T-cell (primary cell): ENCODE measurements around the gene SAPCD2. TPM values are rescaled to one million over a fixed set of nuclear protein-coding genes. Genes with fewer than 3 reads are reported as not detected.
A peak's percentile ranks its signal among the peaks of the same experiment; 100 is the strongest.

Experiments used
- ATAC-seq, 4 experiments: fragments of 200-7000 bp in 3 of 4; fragments of 150-1000 bp in 1 of 4; cut with Tn5 transposase; replicated peaks in 1 of 4; 1 replicate in 3 of 4; 2 replicates in 1 of 4; pipeline ENCODE4 v1.10.0; 2021; ENCODE audit warnings: moderate library complexity in 3 of 4, mild to moderate bottlenecking in 2 of 4, moderate number of reproducible peaks in 1 of 4
- CTCF ChIA-PET, 2 donors: fragments of 300-600 bp; sonication (Branson Sonifier 250); formaldehyde crosslinking; loops; one replicate each; lab custom pipeline; 2022; ENCODE audit warnings: antibody characterized with exemption in 2 of 2; lab: Charles Lee
- POLR2A ChIA-PET, 2 donors: fragments of 300-600 bp; sonication (Branson Sonifier 250); formaldehyde crosslinking; loops; one replicate each; lab custom pipeline; 2022; ENCODE audit warnings: antibody characterized with exemption in 2 of 2; lab: Charles Lee
- DNase-seq, 35 experiments: peaks; one replicate each; pipeline versions ENCODE4 v3.0.0 to v3.0.0-alpha.2; 2013 to 2023
- H3K27ac ChIP-seq: one replicate; pipeline ENCODE4 v1.5.1; 2013; ENCODE audit warnings: low read length
- H3K27me3 ChIP-seq, 2 experiments: replicated peaks in 1 of 2; 1 replicate in 1 of 2; 2 replicates in 1 of 2; pipeline versions ENCODE4 v1.6.1 to v1.7.0; 2013; ENCODE audit warnings: low read length in 1 of 2, mixed read lengths in 1 of 2; ENCODE audit not compliant: control insufficient read depth in 2 of 2, insufficient read depth in 2 of 2; ENCODE audit errors: extremely low read depth in 1 of 2
- H3K36me3 ChIP-seq, 2 donors: 1 replicate in 1 of 2; 2 replicates in 1 of 2; pipeline versions ENCODE4 v1.6.1 to v1.7.0; 2013; ENCODE audit warnings: low read length in 1 of 2; ENCODE audit not compliant: control insufficient read depth in 2 of 2, insufficient read depth in 1 of 2; ENCODE audit errors: extremely low read depth in 1 of 2
- H3K4me1 ChIP-seq, 2 experiments: 1 replicate in 1 of 2; 2 replicates in 1 of 2; pipeline versions ENCODE4 v1.6.1 to v1.7.0; 2013; ENCODE audit warnings: low read length in 2 of 2, mixed read lengths in 1 of 2; ENCODE audit not compliant: insufficient read depth in 2 of 2, control insufficient read depth in 1 of 2; ENCODE audit errors: extremely low read depth in 1 of 2
- H3K4me3 ChIP-seq, 2 donors: 1 replicate in 1 of 2; 2 replicates in 1 of 2; pipeline versions ENCODE4 v1.5.1 to v1.7.0; 2013; ENCODE audit warnings: mild to moderate bottlenecking in 2 of 2, low read length in 1 of 2, moderate library complexity in 1 of 2; ENCODE audit not compliant: control insufficient read depth in 1 of 2; ENCODE audit errors: extremely low read depth in 1 of 2
- H3K9me3 ChIP-seq: 2 replicates; pipeline ENCODE4 v1.7.0; 2013
- H3K27ac Mint-ChIP-seq, 2 donors: one replicate each; pipeline ENCODE4 v1.8.0; 2020 to 2021; ENCODE audit warnings: mild to moderate bottlenecking in 2 of 2, mixed read lengths in 2 of 2
- H3K27me3 Mint-ChIP-seq, 2 donors: one replicate each; pipeline ENCODE4 v1.8.0; 2021 to 2022; ENCODE audit warnings: mixed read lengths in 2 of 2
- H3K36me3 Mint-ChIP-seq: one replicate; pipeline ENCODE4 v1.8.0; 2021; ENCODE audit warnings: mixed read lengths
- H3K4me1 Mint-ChIP-seq, 3 donors: one replicate each; pipeline ENCODE4 v1.8.0; 2020 to 2022; ENCODE audit warnings: mixed read lengths in 3 of 3, mild to moderate bottlenecking in 1 of 3
- H3K4me3 Mint-ChIP-seq, 3 donors: one replicate each; pipeline ENCODE4 v1.8.0; 2020 to 2022; ENCODE audit warnings: mild to moderate bottlenecking in 3 of 3, mixed read lengths in 3 of 3, moderate library complexity in 3 of 3
- H3K9me3 Mint-ChIP-seq, 3 donors: one replicate each; pipeline ENCODE4 v1.8.0; 2020 to 2022; ENCODE audit warnings: mixed read lengths in 3 of 3
- WGBS: methylation state at CpG from one replicate; pipeline ENCODE4 v1.1.5; 2013; ENCODE audit warnings: missing lambda C conversion rate; ENCODE audit not compliant: insufficient coverage; 5-methylcytosine and 5-hydroxymethylcytosine counted together
- total RNA-seq, 35 experiments: library from RNA in 6 of 35; stranded (reverse) in 6 of 35; fragments of 120-200 nt in 1 of 35; gene quantifications; one replicate each; pipeline versions ENCODE4 v1.2.1 to v1.2.4 and lab custom pipeline; 2013 to 2026

Gene SAPCD2
- total RNA-seq, 5 donors from 2014 or later (not counting 1 experiment from before 2014, with no cell fraction given) = 0.33 to 1.0 (median 0.83) TPM

DNA sequence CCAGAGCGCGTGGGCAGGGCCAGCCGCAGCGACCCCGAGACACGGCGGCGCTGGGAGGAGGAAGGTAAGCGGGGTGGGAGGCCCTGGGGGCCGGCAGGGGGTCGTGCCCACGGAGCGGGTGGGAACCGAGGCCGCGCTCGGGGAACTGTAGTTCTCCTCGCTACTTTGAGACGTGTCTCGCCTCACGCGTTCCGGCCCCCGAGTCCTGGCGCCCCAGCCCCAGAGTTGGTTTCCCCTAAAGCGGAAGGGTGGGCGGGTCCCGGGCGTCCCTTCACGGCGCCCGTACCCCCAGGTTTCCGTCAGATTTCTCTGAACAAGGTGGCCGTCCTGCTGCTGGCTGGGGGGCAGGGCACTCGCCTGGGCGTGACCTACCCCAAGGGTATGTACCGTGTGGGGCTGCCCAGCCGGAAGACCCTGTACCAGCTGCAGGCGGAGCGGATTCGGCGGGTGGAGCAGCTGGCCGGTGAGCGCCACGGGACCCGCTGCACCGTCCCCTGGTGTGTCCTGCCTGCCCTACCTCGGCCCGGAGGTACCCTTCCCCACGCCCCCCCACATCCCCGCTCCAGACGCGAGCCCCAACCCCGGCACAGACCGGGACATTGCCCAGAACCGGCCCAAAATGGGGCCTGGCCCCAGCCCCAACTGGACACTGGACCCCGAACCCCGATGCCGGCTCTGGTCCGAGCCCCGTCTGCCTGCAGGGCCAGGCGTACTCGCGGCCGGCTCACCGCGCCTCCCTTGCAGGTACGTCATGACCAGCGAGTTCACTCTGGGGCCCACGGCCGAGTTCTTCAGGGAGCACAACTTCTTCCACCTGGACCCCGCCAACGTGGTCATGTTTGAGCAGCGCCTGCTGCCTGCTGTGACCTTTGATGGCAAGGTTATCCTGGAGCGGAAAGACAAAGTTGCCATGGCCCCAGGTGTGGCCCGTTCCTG lies 7.7 kb upstream of the SAPCD2 start:
- Mint-ChIP-seq H3K27ac (no peak overlapping the region), H3K36me3 (peaks cover 8% of the 10 kb centered on the region), H3K4me1 (peaks cover 4 to 9% (median 5%) of the 10 kb centered on the region in 3 donors), H3K27me3 (no peaks in the 10 kb centered on the region), H3K9me3 (no peaks in the 10 kb centered on the region), H3K4me3 (peak overlapping the region; percentile 67 to 72 (median 70))
- peak overlapping the region; percentile 34 for H3K27ac ChIP-seq
- peak overlapping the region; percentile 52 to 63 for H3K4me3 ChIP-seq
- peaks cover 0 to 23% of the 10 kb centered on the region in 2 experiments for H3K4me1 ChIP-seq
- WGBS = 26% methylated on average over 74 of the region's 76 CpGs
- peak; percentile 57 to 64 (median 60) for ATAC-seq
- peaks cover 0 to 6% of the 10 kb centered on the region in 2 experiments for H3K27me3 ChIP-seq
- H3K9me3 ChIP-seq = no peaks in the 10 kb centered on the region
- ChIA-PET POLR2A (no interaction called here), CTCF (no interaction called here)
- DNase-seq = peak in 17 of 35 experiments; percentile 13 to 52 (median 31)
- H3K36me3 ChIP-seq = peaks cover 0 to 14% of the 10 kb centered on the region in 2 donors

GRCh38 chr9:137077010-137077747 lies 6.8 kb upstream of the SAPCD2 start, which contains the start of gene UAP1L1:
TSS of gene UAP1L1 (plus strand) at chr9:137077517. CDS start at chr9:137077533, 16 bp downstream.
- no peaks in the 10 kb centered on the region for H3K27me3 Mint-ChIP-seq
- peak within 1 kb of the TSS; percentile 67 to 72 (median 70) for H3K4me3 Mint-ChIP-seq
- DNase-seq = peak in 18 of 35 experiments; percentile 8 to 73 (median 32)
- ATAC-seq = peak; percentile 73 to 80 (median 78)
- no peak within 1 kb of the TSS for H3K27ac Mint-ChIP-seq
- peaks cover 8% of the 10 kb centered on the region for H3K36me3 Mint-ChIP-seq
- 2% methylated on average over 68 of the region's 87 CpGs for WGBS
- peaks cover 0 to 14% of the 10 kb centered on the region in 2 donors for H3K36me3 ChIP-seq
- peaks cover 0 to 6% of the 10 kb centered on the region in 2 experiments for H3K27me3 ChIP-seq
- peaks cover 4 to 9% (median 5%) of the 10 kb centered on the region in 3 donors for H3K4me1 Mint-ChIP-seq
- no peaks in the 10 kb centered on the region for H3K9me3 Mint-ChIP-seq
- H3K4me1 ChIP-seq = peaks cover 0 to 23% of the 10 kb centered on the region in 2 experiments
- H3K9me3 ChIP-seq = no peaks in the 10 kb centered on the region
- peak within 1 kb of the TSS; percentile 34 for H3K27ac ChIP-seq
- peak within 1 kb of the TSS; percentile 52 to 63 for H3K4me3 ChIP-seq
- ChIA-PET CTCF (no interaction called here), POLR2A (interaction anchor here in 1 of 2 donors (0.6 to 1.0 kb wide), 2 partner anchors 10 to 196 kb away, joined by 4 read pairs; partner anchors contain the start of gene MAN1B1)

GRCh38 chr9:137076636-137077009 lies 6.3 kb upstream of the SAPCD2 start:
- 70% methylated on average over 11 of the region's 15 CpGs for WGBS
- no peak for ATAC-seq
- CTCF ChIA-PET = no interaction called here
- no peak for DNase-seq
- H3K36me3 ChIP-seq = peaks cover 0 to 13% of the 10 kb centered on the region in 2 donors
- POLR2A ChIA-PET = interaction anchor here in 1 of 2 donors (1.0 kb wide), 1 partner anchor 10 kb away, joined by 4 read pairs; the partner anchor contains the start of gene MAN1B1
- H3K9me3 Mint-ChIP-seq = no peaks in the 10 kb centered on the region
- H3K27me3 Mint-ChIP-seq = no peaks in the 10 kb centered on the region
- H3K4me1 Mint-ChIP-seq = peaks cover 4 to 9% (median 5%) of the 10 kb centered on the region in 3 donors
- peak overlapping the region; percentile 63 to 72 (median 64) for H3K4me3 Mint-ChIP-seq
- H3K27ac Mint-ChIP-seq = no peak overlapping the region
- H3K36me3 Mint-ChIP-seq = peaks cover 4% of the 10 kb centered on the region
- H3K27ac ChIP-seq = no peak overlapping the region
- peaks cover 0 to 23% of the 10 kb centered on the region in 2 experiments for H3K4me1 ChIP-seq
- no peak overlapping the region for H3K4me3 ChIP-seq
- H3K9me3 ChIP-seq = no peaks in the 10 kb centered on the region
- peaks cover 0 to 6% of the 10 kb centered on the region in 2 experiments for H3K27me3 ChIP-seq

DNA sequence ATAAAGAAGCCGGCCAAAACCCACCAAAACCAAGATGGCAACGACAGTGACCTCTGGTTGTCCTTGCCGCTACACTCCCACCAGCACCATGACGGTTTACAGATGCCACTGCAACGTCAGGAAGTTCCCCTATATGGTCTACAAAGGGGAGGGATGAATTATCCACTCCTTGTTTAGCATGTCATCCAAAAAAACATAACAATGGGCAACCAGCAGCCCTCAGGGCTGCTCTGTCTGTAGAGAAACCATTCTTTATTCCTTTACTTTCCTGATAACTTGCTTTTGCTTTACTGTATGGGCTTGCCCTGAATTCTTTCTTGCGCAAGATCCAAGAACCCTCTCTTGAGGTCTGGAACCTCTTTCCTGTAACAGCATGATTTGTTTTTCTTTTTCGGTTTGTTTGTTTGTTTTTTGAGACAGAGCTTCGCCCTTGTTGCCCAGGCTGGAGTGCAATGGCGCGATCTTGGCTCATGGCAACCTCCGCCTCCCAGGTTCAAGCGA lies 5.0 kb upstream of the SAPCD2 start:
- Histone ChIP-seq H3K9me3 (no peaks in the 10 kb centered on the region), H3K4me3 (no peak overlapping the region), H3K27ac (no peak overlapping the region), H3K27me3 (peaks cover 0 to 6% of the 10 kb centered on the region in 2 experiments), H3K36me3 (peaks cover 0 to 5% of the 10 kb centered on the region in 2 donors), H3K4me1 (peaks cover 2 to 32% of the 10 kb centered on the region in 2 experiments)
- H3K4me1 Mint-ChIP-seq = peaks cover 11 to 18% (median 15%) of the 10 kb centered on the region in 3 donors
- DNase-seq = no peak
- WGBS = 100% methylated on average over 2 of the region's 12 CpGs
- peak overlapping the region in 1 of 3 donors; percentile 7 for H3K4me3 Mint-ChIP-seq
- no peaks in the 10 kb centered on the region for H3K9me3 Mint-ChIP-seq
- H3K27ac Mint-ChIP-seq = no peak overlapping the region
- H3K36me3 Mint-ChIP-seq = peaks cover 3% of the 10 kb centered on the region
- POLR2A ChIA-PET = no interaction called here
- no peak for ATAC-seq
- CTCF ChIA-PET = no interaction called here
- H3K27me3 Mint-ChIP-seq = no peaks in the 10 kb centered on the region

GRCh38 chr9:137074657-137075274 lies 4.4 kb upstream of the SAPCD2 start:
- peaks cover 2 to 32% of the 10 kb centered on the region in 2 experiments for H3K4me1 ChIP-seq
- 90% methylated on average over 10 of the region's 12 CpGs for WGBS
- CTCF ChIA-PET = no interaction called here

More at GRCh38 chr9:137074657-137075274, 4.4 kb upstream of the SAPCD2 start:
- Mint-ChIP-seq H3K27ac (no peak overlapping the region), H3K36me3 (peaks cover under 1% of the 10 kb centered on the region), H3K4me1 (peaks cover 9 to 16% (median 12%) of the 10 kb centered on the region in 3 donors), H3K4me3 (no peak overlapping the region), H3K9me3 (no peaks in the 10 kb centered on the region), H3K27me3 (no peaks in the 10 kb centered on the region)
- peaks cover 0 to 1% of the 10 kb centered on the region in 2 donors for H3K36me3 ChIP-seq
- H3K27me3 ChIP-seq = peaks cover 0 to 6% of the 10 kb centered on the region in 2 experiments
- no peak for DNase-seq
- POLR2A ChIA-PET = no interaction called here
- H3K27ac ChIP-seq = no peak overlapping the region
- ATAC-seq = no peak
- H3K9me3 ChIP-seq = no peaks in the 10 kb centered on the region
- no peak overlapping the region for H3K4me3 ChIP-seq
